Gastrocnemius medialis (tissue), 4 donors: ENCODE results near the gene GKN2.

Source experiments
- CTCF ChIP-seq, 5 experiments: fragments of 450-650 bp in 3 of 5; fragments of 200-600 bp in 2 of 5; sonication (generic) in 2 of 5; IDR thresholded peaks in 4 of 5; conservative IDR thresholded peaks in 1 of 5; 1 replicate in 4 of 5; 2 replicates in 1 of 5; pipeline ENCODE4 v1.5.1; 2016 to 2019; ENCODE audit warnings: antibody characterized with exemption in 5 of 5, mild to moderate bottlenecking in 3 of 5, moderate library complexity in 3 of 5
- POLR2A ChIP-seq, 2 donors: fragments of 450-650 bp; IDR thresholded peaks; one replicate each; pipeline ENCODE4 v1.6.1; 2017; ENCODE audit warnings: antibody characterized with exemption in 2 of 2, mild to moderate bottlenecking in 2 of 2, moderate library complexity in 2 of 2

DNA sequence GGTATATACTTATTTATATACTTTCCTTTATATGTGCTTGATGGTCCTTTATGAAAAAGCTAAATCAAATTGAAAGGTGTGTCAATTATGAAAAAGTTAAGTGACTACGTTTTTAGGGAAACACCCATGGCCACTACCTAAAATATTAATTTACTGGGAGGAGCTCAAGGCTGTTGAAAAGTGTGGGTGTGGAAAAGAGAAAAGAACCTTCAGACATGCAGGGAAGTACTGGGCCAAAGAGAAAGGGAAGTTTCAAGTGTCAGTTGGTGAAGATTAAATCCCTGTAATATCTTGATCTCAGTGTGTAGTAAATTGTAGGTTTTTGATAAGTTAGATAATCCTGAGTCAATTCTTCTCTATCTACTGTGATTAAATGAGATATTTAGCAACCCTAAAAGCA is 15.5 kb upstream of the GKN2 start:
- TF ChIP-seq CTCF (IDR thresholded peaks at IDR 0.05 in 4 of 5, conservative IDR thresholded peaks at IDR 0.05 in 1 of 5), result no peak
- no peak for TF ChIP-seq POLR2A (IDR thresholded peaks at IDR 0.05)
